ENCODE data around the gene MXD4.

MXD4 gene

GRCh38 chr4:2253160-2254084 lies 8.5 kb downstream of the MXD4 start:
- no peak overlapping the region for H3K27ac ChIP-seq
- DNase-seq (ENCODE audit: low read depth, low spot score), result no peak

GRCh38 chr4:2252530-2253091 lies 9.3 kb downstream of the MXD4 start:
- no peak for DNase-seq (ENCODE audit: low read depth, low spot score)

GRCh38 chr4:2251795-2252529 lies 9.9 kb downstream of the MXD4 start:
- DNase-seq (ENCODE audit: low read depth, low spot score), result no peak
- H3K27ac ChIP-seq, result no peak overlapping the region

More at GRCh38 chr4:2252530-2253091, 9.3 kb downstream of the MXD4 start:
- no peak overlapping the region for H3K27ac ChIP-seq

GRCh38 chr4:2251073-2251794 lies 10.7 kb downstream of the MXD4 start:
- no peak overlapping the region for H3K27ac ChIP-seq
- no peak for DNase-seq (ENCODE audit: low read depth, low spot score)

- no peak overlapping the region for H3K27ac ChIP-seq
- no peak for DNase-seq (ENCODE audit: low read depth, low spot score)
Observed at GRCh38 chr4:2250357-2251072, 11.4 kb downstream of the MXD4 start.

GRCh38 chr4:2249526-2250356 lies 12.2 kb downstream of the MXD4 start:
- DNase-seq (ENCODE audit: low read depth, low spot score), result no peak
- H3K27ac ChIP-seq, result no peak overlapping the region

- DNase-seq (ENCODE audit: low read depth, low spot score), result no peak
- no peak overlapping the region for H3K27ac ChIP-seq
Observed at GRCh38 chr4:2248821-2249261, 13.1 kb downstream of the MXD4 start.

GRCh38 chr4:2248044-2248780 lies 13.7 kb downstream of the MXD4 start:
- DNase-seq (ENCODE audit: low read depth, low spot score), result no peak
- no peak overlapping the region for H3K27ac ChIP-seq

- H3K27ac ChIP-seq, result no peak overlapping the region
- DNase-seq (ENCODE audit: low read depth, low spot score), result no peak
Observed at GRCh38 chr4:2247128-2248043, 14.5 kb downstream of the MXD4 start.

GRCh38 chr4:2246384-2247127 lies 15.4 kb downstream of the MXD4 start:
- H3K27ac ChIP-seq, result no peak overlapping the region
- no peak for DNase-seq (ENCODE audit: low read depth, low spot score)

GRCh38 chr4:2245787-2246275 lies 16.1 kb downstream of the MXD4 start:
- no peak for DNase-seq (ENCODE audit: low read depth, low spot score)
- H3K27ac ChIP-seq, result no peak overlapping the region

GRCh38 chr4:2245057-2245786 lies 16.7 kb downstream of the MXD4 start:
- no peak overlapping the region for H3K27ac ChIP-seq
- DNase-seq (ENCODE audit: low read depth, low spot score), result no peak

GRCh38 chr4:2243681-2244380 lies 18.1 kb downstream of the MXD4 start:
- DNase-seq (ENCODE audit: low read depth, low spot score), result no peak
- H3K27ac ChIP-seq, result no peak overlapping the region

GRCh38 chr4:2241410-2242353 lies 20.2 kb downstream of the MXD4 start, which contains the start of the genes HAUS3 and POLN:
HAUS3 (minus strand) TSS chr4:2242121; CDS start chr4:2240946, 1,175 bp downstream.
POLN (minus strand) TSS chr4:2242121; CDS start chr4:2229231, 12,890 bp downstream.
- peak within 1 kb of the TSS; percentile 51 for H3K27ac ChIP-seq

More at GRCh38 chr4:2241410-2242353, 20.2 kb downstream of the MXD4 start, which contains the start of the genes HAUS3 and POLN:
- peak; percentile 83 for DNase-seq (ENCODE audit: low read depth, low spot score)
